GM12878 (cell line): Measurements from ENCODE around the gene SNAPIN. TPM values are rescaled to one million over a fixed set of nuclear protein-coding genes. Genes with fewer than 3 reads are reported as not detected.
A peak's percentile ranks its signal among the peaks of the same experiment; 100 is the strongest.

Experiments
- ATAC-seq: fragments of 200-7000 bp; cut with Tn5 transposase; 3 replicates; pipeline ENCODE4 v1.9.1; 2020; ENCODE audit warnings: mild to moderate bottlenecking, moderate library complexity
- BruUV-seq: library from RNA; stranded (reverse); fragments of 400-500 nt; replicated peaks from 2 replicates; lab custom pipeline; 2021; lab: Mats Ljungman, UMichigan
- CTCF ChIA-PET: fragments of 300-600 bp; sonication (Branson Sonifier 250); formaldehyde crosslinking; extraction: SDS; loops from one replicate; lab custom pipeline; 2021; ENCODE audit warnings: inconsistent platforms; lab: Yijun Ruan, JAX
- POLR2A ChIA-PET: fragments of 350-600 bp; formaldehyde crosslinking; extraction: SDS; loops from one replicate; lab custom pipeline; 2021; ENCODE audit warnings: inconsistent platforms; lab: Charles Lee
- RAD21 ChIA-PET: fragments of 300-600 bp; sonication (Branson Sonifier 250); formaldehyde crosslinking; loops from one replicate; lab custom pipeline; 2023; ENCODE audit warnings: antibody characterized with exemption; ENCODE audit not compliant: unreplicated experiment; lab: Charles Lee
- SMC1A ChIA-PET: fragments of 300-600 bp; sonication (Branson Sonifier 250); formaldehyde crosslinking; loops from one replicate; lab custom pipeline; 2023; ENCODE audit not compliant: unreplicated experiment, uncharacterized antibody; lab: Charles Lee
- DNase-seq: peaks from one replicate; pipeline ENCODE4 v3.0.0-alpha.2; 2011; ENCODE audit warnings: low read depth, low spot score
- FAIRE-seq: peaks from 3 replicates; lab custom pipeline; 2011; peaks lifted over from hg19 to GRCh38; lab: Jason Lieb, UNC
- H2AFZ ChIP-seq: 2 replicates; pipeline ENCODE4 v1.6.0; 2011; ENCODE audit warnings: low read depth, low read length, control low read depth; ENCODE audit not compliant: control insufficient read depth
- H3K27ac ChIP-seq: 2 replicates; pipeline ENCODE4 v1.5.1; 2011; ENCODE audit warnings: control low read depth; ENCODE audit not compliant: control insufficient read depth, insufficient read depth
- H3K27me3 ChIP-seq, 2 experiments: replicated peaks in 1 of 2; 2 replicates each; pipeline versions ENCODE4 v1.6.0 to v1.6.1; 2011; ENCODE audit warnings: low read length in 1 of 2; ENCODE audit not compliant: control insufficient read depth in 2 of 2, insufficient read depth in 2 of 2
- H3K36me3 ChIP-seq, 2 experiments: 2 replicates each; pipeline ENCODE4 v1.5.1; 2011; ENCODE audit warnings: low read length in 1 of 2; ENCODE audit not compliant: control insufficient read depth in 2 of 2, insufficient read depth in 2 of 2
- H3K4me1 ChIP-seq: 2 replicates; pipeline ENCODE4 v1.6.1; 2011; ENCODE audit warnings: mild to moderate bottlenecking, low read length, moderate library complexity, mixed read lengths; ENCODE audit not compliant: control insufficient read depth, insufficient read depth
- H3K4me2 ChIP-seq: 2 replicates; pipeline ENCODE4 v1.6.0; 2011; ENCODE audit warnings: control low read depth; ENCODE audit not compliant: control insufficient read depth, insufficient read depth
- H3K4me3 ChIP-seq: fragments of 200-600 bp; sonication (generic); 2 replicates; pipeline ENCODE4 v1.5.1; 2016
- H3K79me2 ChIP-seq: 2 replicates; pipeline ENCODE4 v1.6.0; 2011; ENCODE audit warnings: low read length; ENCODE audit not compliant: control insufficient read depth, insufficient read depth
- H3K9ac ChIP-seq: 2 replicates; pipeline ENCODE4 v1.8.0; 2011; ENCODE audit warnings: low read length, control low read depth, mixed read lengths; ENCODE audit not compliant: control insufficient read depth, insufficient read depth
- H3K9me3 ChIP-seq: replicated peaks from 3 replicates; pipeline ENCODE4 v1.5.1; 2011; ENCODE audit warnings: mild to moderate bottlenecking, low read length; ENCODE audit not compliant: control insufficient read depth, insufficient read depth
- H4K20me1 ChIP-seq: 2 replicates; pipeline ENCODE4 v1.6.0; 2011; ENCODE audit not compliant: control insufficient read depth, insufficient read depth
- EP300 ChIP-seq, 2 experiments: fragments of 150-350 bp in 1 of 2; IDR thresholded peaks; 2 replicates each; pipeline ENCODE4 v1.6.1; 2011 to 2012; ENCODE audit warnings: low read depth in 2 of 2, low read length in 2 of 2, borderline replicate concordance in 1 of 2, improper control_type of control experiment in 1 of 2, inconsistent platforms in 1 of 2; ENCODE audit not compliant: control insufficient read depth in 1 of 2
- GATAD2B ChIP-seq: fragments of 450-650 bp; conservative IDR thresholded peaks from 2 replicates; pipeline ENCODE4 v1.6.1; 2017; ENCODE audit warnings: low read depth, mild to moderate bottlenecking, moderate library complexity
- MEF2A ChIP-seq: IDR thresholded peaks from 2 replicates; pipeline ENCODE4 v1.6.1; 2011; ENCODE audit warnings: low read depth, mild to moderate bottlenecking, low read length, moderate library complexity; ENCODE audit not compliant: insufficient read depth
- PAX5 ChIP-seq: IDR thresholded peaks from 2 replicates; pipeline ENCODE4 v1.6.1; 2011; ENCODE audit warnings: low read depth, low read length, borderline replicate concordance
- TBL1XR1 ChIP-seq: IDR thresholded peaks from 2 replicates; pipeline ENCODE4 v1.6.1; 2012; ENCODE audit warnings: low read depth, low read length, improper control_type of control experiment
- WGBS: methylation state at CpG from one replicate; pipeline ENCODE4 v1.1.6; 2016; ENCODE audit warnings: low lambda C conversion rate; ENCODE audit not compliant: insufficient replicate concordance, insufficient coverage; ENCODE audit errors: missing lambda C conversion rate; 5-methylcytosine and 5-hydroxymethylcytosine counted together
- in situ Hi-C: fragments of 300-500 bp; cut with MboI; formaldehyde crosslinking; loops from 9 replicates; pipeline ENCODE4 v1.14.3; 2018; ENCODE audit warnings: mixed read lengths
- intact Hi-C: fragments of 100-400 bp; cut with micrococcal nuclease; formaldehyde crosslinking; loops from one replicate; pipeline ENCODE4 v1.14.2; 2022; ENCODE audit not compliant: unreplicated experiment
- polyA plus RNA-seq, 11 experiments: library from polyadenylated mRNA; depleted of rRNA in 4 of 11; unstranded in 6 of 11; stranded (reverse) in 5 of 11; fragments of >200 nt; fragmentation: Nextera tagmentation in 4 of 11; fragmentation: Illumina TruSeq in 1 of 11; extraction: Ambion mirVana in 4 of 11; extraction: Trizol in 1 of 11; gene quantifications; 1 replicate in 1 of 11; 2 replicates in 10 of 11; pipeline versions ENCODE4 v1.2.1 to v1.2.3, GENCODE V29; 2011 to 2016; ENCODE audit warnings: inconsistent platforms in 2 of 11, missing spikeins in 2 of 11, low read depth in 1 of 11
- total RNA-seq, 4 experiments: library from RNA; depleted of rRNA in 3 of 4; stranded (reverse); fragments of >200 nt in 3 of 4; fragmentation: Illumina TruSeq in 1 of 4; extraction: Trizol in 1 of 4; gene quantifications; 2 replicates each; pipeline versions ENCODE4 v1.2.1 to v1.2.3, GENCODE V29; 2013 to 2021
- TF ChIP-seq, protein P1 (sequence below): fragments of 450-650 bp; IDR thresholded peaks from 2 replicates; pipeline ENCODE4 v1.6.1; 2017; ENCODE audit warnings: mild to moderate bottlenecking, moderate library complexity
- TF ChIP-seq, protein P2 (sequence below): fragments of 450-650 bp; IDR thresholded peaks from 2 replicates; pipeline ENCODE4 v1.6.1; 2018; ENCODE audit warnings: borderline replicate concordance, mild to moderate bottlenecking; ENCODE audit not compliant: partially characterized antibody
- TF ChIP-seq, protein P3 (sequence below): fragments of 450-650 bp; IDR thresholded peaks from 2 replicates; pipeline ENCODE4 v1.6.1; 2016; ENCODE audit warnings: mild to moderate bottlenecking
- TF ChIP-seq, protein P4 (sequence below): IDR thresholded peaks from 2 replicates; pipeline ENCODE4 v1.6.1; 2012; ENCODE audit warnings: low read depth, low read length, improper control_type of control experiment
- TF ChIP-seq, protein P5 (sequence below): fragments of 450-650 bp; formaldehyde crosslinking; IDR thresholded peaks from 2 replicates; pipeline ENCODE4 v1.4.0; 2020; ENCODE audit warnings: mild to moderate bottlenecking, moderate library complexity

The SNAPIN gene
- total and polyA plus RNA-seq, 10 of the 15 experiments (the other 5 are each of a cell fraction or from before 2014, with no cell fraction given) = 12.4 to 78.1 (median 38.6) TPM

DNA sequence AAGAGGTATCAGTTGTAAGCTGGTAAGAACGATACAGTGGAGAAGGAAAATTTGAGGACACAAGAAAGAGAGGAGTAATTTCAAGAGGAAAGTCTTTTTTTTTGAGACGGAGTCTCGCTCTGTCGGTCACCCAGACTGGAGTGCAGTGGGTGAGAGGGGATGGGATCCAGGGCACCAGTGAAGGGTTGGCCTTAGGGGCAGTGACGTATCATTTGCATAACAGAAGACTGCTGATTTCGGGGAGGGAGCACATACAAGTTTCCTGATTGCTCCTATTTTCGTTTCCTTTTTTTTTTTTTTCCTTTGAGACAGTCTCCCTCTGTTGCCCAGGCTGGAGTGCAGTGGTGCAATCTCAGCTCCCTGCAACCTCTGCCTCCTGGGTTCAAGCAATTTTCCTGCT is 35.4 kb upstream of the SNAPIN start:
- Histone ChIP-seq H4K20me1 (no peaks in the 10 kb centered on the region), H3K4me2 (no peak overlapping the region; the same call in 1 of the 2 replicates), H3K4me3 (no peak overlapping the region), H3K36me3 (no peaks in the 10 kb centered on the region), H3K4me1 (peaks cover 14% of the 10 kb centered on the region), H3K27me3 (no peaks in the 10 kb centered on the region), H3K9ac (no peak overlapping the region), H2AFZ (peak overlapping the region; percentile 42), H3K27ac (no peak overlapping the region), H3K9me3 (no peaks in the 10 kb centered on the region), H3K79me2 (no peaks in the 10 kb centered on the region)
- no peak for ATAC-seq
- SMC1A ChIA-PET = interaction anchor here (0.6 to 2.6 kb wide), 3 partner anchors 49 to 113 kb away, joined by 3 to 12 read pairs (median 3); no protein-coding TSS in a partner anchor
- POLR2A ChIA-PET = interaction anchor here (0.6 to 1.5 kb wide), 5 partner anchors 8 to 109 kb away, joined by 3 to 6 read pairs (median 3); partner anchors contain the start of gene CHTOP
- CTCF ChIA-PET = interaction anchor here (1.3 to 3.0 kb wide), 5 partner anchors 9 to 270 kb away, joined by 4 to 14 read pairs (median 8); partner anchors contain the start of gene CHTOP
- FAIRE-seq = no peak
- RAD21 ChIA-PET = interaction anchor here (0.9 kb wide), 1 partner anchor 88 kb away, joined by 3 read pairs; the partner anchor contains the start of gene S100A6
- WGBS = 62% methylated on average over 6 of the region's 7 CpGs
- in situ Hi-C loops (no loop called here), intact Hi-C loops (no loop called here)
- BruUV-seq = no TSS peak
- DNase-seq = no peak
- no peak for TF ChIP-seq MEF2A
- no peak for TF ChIP-seq GATAD2B
- TF ChIP-seq, protein P1, sequence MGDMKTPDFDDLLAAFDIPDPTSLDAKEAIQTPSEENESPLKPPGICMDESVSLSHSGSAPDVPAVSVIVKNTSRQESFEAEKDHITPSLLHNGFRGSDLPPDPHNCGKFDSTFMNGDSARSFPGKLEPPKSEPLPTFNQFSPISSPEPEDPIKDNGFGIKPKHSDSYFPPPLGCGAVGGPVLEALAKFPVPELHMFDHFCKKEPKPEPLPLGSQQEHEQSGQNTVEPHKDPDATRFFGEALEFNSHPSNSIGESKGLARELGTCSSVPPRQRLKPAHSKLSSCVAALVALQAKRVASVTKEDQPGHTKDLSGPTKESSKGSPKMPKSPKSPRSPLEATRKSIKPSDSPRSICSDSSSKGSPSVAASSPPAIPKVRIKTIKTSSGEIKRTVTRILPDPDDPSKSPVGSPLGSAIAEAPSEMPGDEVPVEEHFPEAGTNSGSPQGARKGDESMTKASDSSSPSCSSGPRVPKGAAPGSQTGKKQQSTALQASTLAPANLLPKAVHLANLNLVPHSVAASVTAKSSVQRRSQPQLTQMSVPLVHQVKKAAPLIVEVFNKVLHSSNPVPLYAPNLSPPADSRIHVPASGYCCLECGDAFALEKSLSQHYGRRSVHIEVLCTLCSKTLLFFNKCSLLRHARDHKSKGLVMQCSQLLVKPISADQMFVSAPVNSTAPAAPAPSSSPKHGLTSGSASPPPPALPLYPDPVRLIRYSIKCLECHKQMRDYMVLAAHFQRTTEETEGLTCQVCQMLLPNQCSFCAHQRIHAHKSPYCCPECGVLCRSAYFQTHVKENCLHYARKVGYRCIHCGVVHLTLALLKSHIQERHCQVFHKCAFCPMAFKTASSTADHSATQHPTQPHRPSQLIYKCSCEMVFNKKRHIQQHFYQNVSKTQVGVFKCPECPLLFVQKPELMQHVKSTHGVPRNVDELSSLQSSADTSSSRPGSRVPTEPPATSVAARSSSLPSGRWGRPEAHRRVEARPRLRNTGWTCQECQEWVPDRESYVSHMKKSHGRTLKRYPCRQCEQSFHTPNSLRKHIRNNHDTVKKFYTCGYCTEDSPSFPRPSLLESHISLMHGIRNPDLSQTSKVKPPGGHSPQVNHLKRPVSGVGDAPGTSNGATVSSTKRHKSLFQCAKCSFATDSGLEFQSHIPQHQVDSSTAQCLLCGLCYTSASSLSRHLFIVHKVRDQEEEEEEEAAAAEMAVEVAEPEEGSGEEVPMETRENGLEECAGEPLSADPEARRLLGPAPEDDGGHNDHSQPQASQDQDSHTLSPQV = no peak
- TF ChIP-seq, protein P2, sequence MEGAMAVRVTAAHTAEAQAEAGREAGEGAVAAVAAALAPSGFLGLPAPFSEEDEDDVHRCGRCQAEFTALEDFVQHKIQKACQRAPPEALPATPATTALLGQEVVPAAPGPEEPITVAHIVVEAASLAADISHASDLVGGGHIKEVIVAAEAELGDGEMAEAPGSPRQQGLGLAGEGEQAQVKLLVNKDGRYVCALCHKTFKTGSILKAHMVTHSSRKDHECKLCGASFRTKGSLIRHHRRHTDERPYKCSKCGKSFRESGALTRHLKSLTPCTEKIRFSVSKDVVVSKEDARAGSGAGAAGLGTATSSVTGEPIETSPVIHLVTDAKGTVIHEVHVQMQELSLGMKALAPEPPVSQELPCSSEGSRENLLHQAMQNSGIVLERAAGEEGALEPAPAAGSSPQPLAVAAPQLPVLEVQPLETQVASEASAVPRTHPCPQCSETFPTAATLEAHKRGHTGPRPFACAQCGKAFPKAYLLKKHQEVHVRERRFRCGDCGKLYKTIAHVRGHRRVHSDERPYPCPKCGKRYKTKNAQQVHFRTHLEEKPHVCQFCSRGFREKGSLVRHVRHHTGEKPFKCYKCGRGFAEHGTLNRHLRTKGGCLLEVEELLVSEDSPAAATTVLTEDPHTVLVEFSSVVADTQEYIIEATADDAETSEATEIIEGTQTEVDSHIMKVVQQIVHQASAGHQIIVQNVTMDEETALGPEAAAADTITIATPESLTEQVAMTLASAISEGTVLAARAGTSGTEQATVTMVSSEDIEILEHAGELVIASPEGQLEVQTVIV = no peak
- TF ChIP-seq EP300 (IDR thresholded peaks at IDR 0.05; ENCODE audit: borderline replicate concordance in 1 of 2, control insufficient read depth in 1 of 2, low read depth in 2 of 2, low read length in 2 of 2) = no peak
- TF ChIP-seq, protein P3, sequence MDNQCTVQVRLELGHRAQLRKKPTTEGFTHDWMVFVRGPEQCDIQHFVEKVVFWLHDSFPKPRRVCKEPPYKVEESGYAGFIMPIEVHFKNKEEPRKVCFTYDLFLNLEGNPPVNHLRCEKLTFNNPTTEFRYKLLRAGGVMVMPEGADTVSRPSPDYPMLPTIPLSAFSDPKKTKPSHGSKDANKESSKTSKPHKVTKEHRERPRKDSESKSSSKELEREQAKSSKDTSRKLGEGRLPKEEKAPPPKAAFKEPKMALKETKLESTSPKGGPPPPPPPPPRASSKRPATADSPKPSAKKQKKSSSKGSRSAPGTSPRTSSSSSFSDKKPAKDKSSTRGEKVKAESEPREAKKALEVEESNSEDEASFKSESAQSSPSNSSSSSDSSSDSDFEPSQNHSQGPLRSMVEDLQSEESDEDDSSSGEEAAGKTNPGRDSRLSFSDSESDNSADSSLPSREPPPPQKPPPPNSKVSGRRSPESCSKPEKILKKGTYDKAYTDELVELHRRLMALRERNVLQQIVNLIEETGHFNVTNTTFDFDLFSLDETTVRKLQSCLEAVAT = no peak
- TF ChIP-seq PAX5 = no peak
- TF ChIP-seq, protein P4, sequence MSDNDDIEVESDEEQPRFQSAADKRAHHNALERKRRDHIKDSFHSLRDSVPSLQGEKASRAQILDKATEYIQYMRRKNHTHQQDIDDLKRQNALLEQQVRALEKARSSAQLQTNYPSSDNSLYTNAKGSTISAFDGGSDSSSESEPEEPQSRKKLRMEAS = no peak
- no peak for TF ChIP-seq TBL1XR1
- TF ChIP-seq, protein P5, sequence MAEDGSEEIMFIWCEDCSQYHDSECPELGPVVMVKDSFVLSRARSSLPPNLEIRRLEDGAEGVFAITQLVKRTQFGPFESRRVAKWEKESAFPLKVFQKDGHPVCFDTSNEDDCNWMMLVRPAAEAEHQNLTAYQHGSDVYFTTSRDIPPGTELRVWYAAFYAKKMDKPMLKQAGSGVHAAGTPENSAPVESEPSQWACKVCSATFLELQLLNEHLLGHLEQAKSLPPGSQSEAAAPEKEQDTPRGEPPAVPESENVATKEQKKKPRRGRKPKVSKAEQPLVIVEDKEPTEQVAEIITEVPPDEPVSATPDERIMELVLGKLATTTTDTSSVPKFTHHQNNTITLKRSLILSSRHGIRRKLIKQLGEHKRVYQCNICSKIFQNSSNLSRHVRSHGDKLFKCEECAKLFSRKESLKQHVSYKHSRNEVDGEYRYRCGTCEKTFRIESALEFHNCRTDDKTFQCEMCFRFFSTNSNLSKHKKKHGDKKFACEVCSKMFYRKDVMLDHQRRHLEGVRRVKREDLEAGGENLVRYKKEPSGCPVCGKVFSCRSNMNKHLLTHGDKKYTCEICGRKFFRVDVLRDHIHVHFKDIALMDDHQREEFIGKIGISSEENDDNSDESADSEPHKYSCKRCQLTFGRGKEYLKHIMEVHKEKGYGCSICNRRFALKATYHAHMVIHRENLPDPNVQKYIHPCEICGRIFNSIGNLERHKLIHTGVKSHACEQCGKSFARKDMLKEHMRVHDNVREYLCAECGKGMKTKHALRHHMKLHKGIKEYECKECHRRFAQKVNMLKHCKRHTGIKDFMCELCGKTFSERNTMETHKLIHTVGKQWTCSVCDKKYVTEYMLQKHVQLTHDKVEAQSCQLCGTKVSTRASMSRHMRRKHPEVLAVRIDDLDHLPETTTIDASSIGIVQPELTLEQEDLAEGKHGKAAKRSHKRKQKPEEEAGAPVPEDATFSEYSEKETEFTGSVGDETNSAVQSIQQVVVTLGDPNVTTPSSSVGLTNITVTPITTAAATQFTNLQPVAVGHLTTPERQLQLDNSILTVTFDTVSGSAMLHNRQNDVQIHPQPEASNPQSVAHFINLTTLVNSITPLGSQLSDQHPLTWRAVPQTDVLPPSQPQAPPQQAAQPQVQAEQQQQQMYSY = no peak
